Stimulated activated CD8-positive, alpha-beta memory T cell treated with anti-CD3 and anti-CD28 coated beads, Interleukin-4, amount 100 ng/mL, for 48 hours (primary cell): ENCODE measurements around the gene PARL.
"Not testable (repeated sequence)": the region's sequence is repeated elsewhere in the genome, so short reads cannot be mapped to it uniquely, and the experiment has no call there.

ENCODE experiments used
- DNase-seq: peaks from one replicate; pipeline ENCODE4 v3.0.0-alpha.2; 2020

The PARL gene

DNA sequence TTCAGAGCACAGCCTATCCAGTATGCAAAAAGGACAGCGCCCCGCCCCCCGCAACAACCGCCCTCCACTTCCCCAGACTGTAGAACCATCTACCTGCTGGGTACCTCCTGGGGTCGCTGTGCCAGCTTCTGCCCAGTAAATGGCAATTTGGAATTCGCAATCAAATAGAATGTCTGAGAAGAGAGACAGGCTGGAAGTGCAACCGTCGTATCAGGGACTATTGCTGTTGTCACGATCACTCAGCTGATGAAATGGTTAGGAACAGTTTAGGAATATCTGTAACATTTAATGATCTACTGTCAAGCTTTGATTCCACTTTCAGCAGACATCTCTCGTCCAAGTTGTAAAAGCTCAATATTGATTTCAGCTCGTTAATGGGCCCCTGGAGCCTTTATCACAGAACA lies 13.3 kb upstream of the PARL start:
- DNase-seq = no peak

- no peak for DNase-seq
Measured at GRCh38 chr3:183897606-183898005, 12.9 kb upstream of the PARL start.

DNA sequence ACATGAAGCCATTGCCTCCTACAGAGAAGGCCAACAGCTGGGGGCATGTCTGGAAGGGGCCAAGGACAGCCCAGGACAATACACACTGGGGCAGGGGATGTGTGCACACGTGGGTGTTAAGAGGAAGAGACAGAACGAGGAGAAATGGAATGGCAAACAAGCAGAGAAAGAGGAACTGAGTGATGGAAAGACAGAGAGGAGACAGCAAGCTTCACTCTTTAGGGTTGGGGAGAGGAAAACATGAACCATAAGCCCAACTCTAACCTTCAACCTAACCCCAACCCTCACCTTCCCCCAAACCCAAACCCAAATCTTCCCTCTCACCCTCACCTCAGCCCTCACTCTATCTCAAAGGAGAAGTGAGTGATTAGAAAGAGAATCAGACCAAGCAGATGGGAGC lies 11.9 kb upstream of the PARL start:
- DNase-seq = no peak

- no peak for DNase-seq
Measured at GRCh38 chr3:183896184-183896583, 11.5 kb upstream of the PARL start.

DNA sequence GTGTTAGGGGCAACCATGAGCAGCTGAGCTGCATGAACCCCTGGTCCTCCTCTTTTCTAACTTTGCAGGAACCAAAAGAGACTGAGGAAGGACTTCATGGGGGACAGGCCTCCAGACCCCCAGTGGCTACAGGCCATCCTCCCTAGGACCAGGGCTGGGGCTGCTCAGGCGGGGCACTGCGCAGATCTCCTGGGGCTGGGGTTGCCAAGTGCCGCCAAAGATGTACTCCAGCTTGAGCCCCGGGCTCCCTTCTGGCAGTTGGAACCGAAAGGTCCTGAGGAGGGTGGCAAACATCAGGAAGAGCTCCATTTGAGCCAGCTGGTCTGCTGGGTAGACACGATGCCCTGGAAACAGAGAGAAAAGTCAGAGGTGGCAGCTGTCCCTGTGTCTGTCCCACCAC lies 11.1 kb upstream of the PARL start:
- no peak for DNase-seq

DNA sequence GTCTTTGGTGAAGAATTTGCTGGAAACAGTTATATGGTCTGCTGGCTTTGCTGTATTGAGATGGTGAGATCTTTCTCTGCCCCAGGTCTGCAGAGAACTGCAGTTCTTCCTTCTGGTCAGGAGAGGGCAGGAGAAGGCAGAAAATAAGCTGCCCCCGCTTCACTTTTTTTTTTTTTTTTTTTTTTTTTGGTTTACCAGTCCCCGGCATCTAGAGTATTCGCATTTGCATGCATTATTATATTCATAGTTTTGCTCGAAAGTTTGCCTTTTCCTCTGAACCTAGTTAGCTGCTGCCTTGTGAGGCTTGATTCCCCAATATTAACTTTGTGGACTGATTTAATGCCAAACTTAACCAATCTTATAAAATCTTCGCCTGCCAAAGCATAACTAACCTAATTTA lies 10.6 kb upstream of the PARL start:
- peak; percentile 31 for DNase-seq

GRCh38 chr3:183892610-183893214 lies 8.0 kb upstream of the PARL start:
- DNase-seq = no peak

- no peak for DNase-seq
Measured at GRCh38 chr3:183885766-183886165, 1.1 kb upstream of the PARL start.

- no peak for DNase-seq
Measured at GRCh38 chr3:183884097-183884426, 618 bp downstream of the PARL start.

- no peak for DNase-seq
Measured at GRCh38 chr3:183883291-183884096, 1.2 kb downstream of the PARL start.

DNA sequence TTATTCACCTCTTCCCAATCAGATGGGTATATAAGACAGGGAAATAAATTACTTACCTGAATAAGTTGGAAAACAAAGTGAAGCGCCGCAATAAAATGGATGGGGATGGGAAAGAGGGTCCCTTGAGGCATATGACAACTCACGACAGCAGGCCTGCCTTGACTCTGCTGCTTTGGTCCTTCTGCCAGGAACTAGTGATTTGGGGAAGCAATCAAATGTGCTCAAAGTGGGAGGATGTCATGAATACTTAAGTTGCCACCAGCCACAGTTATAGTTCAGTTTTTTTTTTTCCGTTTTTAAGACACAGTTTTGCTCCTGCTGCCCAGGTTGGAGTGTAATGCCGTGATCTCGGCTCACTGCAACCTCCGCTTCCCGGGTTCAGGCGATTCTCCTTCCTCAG lies 4.6 kb downstream of the PARL start:
- DNase-seq = no peak

- no peak for DNase-seq
Measured at GRCh38 chr3:183879243-183879642, 5.4 kb downstream of the PARL start.

DNA sequence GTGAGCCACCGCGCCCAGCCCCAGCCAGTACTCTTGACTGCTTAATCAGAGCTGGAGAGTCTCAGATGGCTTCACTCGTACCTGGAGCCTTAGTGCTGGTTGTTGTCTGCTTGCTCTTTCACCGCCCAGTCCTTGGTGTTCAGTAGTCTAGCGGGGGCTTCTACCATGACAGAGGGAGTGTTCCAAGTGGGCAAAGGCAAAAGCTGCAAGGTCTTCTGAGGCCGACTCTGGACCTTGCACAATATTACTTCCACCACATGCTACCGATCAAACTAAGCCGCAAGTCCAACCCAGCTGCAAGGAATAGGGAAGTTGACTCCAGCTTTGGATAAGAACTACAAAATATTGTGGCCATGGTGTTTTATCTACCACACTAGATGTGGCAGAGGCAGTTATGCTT lies 6.6 kb downstream of the PARL start:
- DNase-seq = no peak

- not testable (repeated sequence) for DNase-seq
Measured at GRCh38 chr3:183877227-183877626, 7.5 kb downstream of the PARL start.

- DNase-seq = no peak
Measured at GRCh38 chr3:183875411-183875810, 9.3 kb downstream of the PARL start.

DNA sequence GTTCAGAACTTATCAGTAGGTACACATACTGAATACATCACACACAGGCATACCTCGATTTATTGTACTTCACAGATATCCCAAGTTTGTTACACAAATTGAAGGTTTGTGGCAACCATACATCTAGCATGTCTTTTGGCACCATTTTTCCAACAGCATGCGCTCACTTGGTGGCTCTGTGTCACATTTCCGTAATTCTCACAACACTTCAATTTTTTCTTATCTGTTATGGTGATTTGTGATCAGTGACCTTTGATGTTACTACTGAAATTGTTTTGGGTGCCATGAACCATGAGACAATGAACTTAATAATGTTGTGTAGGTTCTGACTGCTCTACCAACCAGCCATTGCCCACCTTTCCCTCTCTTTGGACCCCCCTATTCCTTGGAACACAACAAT lies 10.8 kb downstream of the PARL start:
- no peak for DNase-seq

- DNase-seq = no peak
Measured at GRCh38 chr3:183871541-183871940, 13.1 kb downstream of the PARL start.

- DNase-seq = no peak
Measured at GRCh38 chr3:183870563-183870962, 14.1 kb downstream of the PARL start.

DNA sequence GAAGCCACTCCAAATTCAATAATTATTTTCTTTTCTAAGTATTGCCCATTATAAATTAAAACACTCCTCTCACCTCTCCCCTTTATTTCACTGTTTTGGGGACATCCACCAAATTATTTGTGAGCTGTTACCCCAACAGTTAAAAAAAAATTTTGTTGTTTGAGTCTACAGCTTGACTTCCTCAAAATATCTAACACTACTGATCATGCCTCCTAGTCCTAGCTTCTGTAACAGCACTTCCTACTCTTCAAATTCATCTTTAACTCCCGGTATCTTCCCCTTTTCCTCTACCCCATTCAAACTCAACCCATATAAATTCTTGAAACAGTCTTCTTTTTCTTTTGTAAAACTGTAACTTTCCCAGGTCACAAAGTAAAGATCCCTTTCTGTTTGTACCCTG lies 15.9 kb downstream of the PARL start:
- DNase-seq = no peak

- DNase-seq = no peak
Measured at GRCh38 chr3:183862610-183863009, 22.1 kb downstream of the PARL start.

GRCh38 chr3:183857863-183858262 lies 26.8 kb downstream of the PARL start:
- no peak for DNase-seq

DNA sequence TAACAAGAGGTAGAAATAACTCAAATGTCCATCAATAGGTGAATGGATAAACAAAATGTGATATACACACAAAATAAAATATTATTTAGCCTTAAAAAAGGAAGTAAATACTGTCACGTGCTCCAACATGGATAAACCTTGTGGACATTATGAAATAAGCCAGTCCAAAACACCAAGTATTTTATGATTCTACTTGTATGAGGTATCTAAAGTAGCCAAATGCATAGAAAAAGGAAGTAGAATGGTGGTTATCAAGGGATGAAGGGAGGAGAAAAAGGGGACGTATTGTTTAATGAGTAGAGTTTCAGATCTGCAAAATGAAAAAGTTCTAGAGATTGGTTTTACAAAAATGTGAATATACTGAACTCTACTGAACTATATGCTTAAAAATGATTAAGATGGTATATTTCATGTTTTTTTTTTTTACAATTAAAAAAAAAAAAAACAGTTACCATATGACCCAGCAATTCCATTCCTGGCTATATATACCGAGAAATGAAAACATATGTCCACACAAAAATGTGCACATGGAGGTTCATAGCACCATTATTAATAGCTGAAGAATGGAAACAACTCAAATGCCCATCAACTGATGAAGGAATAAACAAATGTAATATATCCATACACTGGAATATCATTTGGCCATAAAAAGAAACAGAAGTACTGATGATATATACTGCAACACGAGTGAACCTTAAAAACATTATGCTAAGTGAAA lies 30.2 kb downstream of the PARL start:
- DNase-seq = no peak

- no peak for DNase-seq
Measured at GRCh38 chr3:183845608-183846288, 38.9 kb downstream of the PARL start.

DNA sequence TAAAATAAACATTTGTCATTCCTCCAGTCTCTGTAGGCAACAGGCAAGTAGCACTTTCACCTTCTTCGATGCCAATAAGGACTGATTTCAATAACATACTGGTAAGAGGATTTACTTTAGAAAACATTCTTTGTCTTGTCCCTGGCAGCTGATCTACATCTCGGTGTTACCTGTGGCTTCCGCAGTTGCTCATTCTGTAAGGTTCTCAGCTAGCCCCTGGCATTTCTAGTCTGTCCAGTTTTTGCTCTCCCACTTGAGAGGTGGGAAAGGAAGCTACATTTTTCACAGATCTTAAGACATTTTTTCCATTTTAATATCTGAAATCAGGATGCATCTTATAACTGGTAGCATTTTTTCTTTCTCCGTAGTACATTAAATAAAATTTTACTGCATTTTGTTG lies 39.6 kb downstream of the PARL start:
- no peak for DNase-seq
